ENCODE measurements around the gene MRPL4.
"Not testable (repeated sequence)": the region's sequence is repeated elsewhere in the genome, so short reads cannot be mapped to it uniquely, and the experiment has no call there.

Gene MRPL4

GRCh38 chr19:10224337-10224736 is 27.7 kb upstream of the MRPL4 start:
- H3K27me3 Mint-ChIP-seq = no peaks in the 10 kb centered on the region
- H3K36me3 Mint-ChIP-seq (ENCODE audit: low read depth) = no peaks in the 10 kb centered on the region
- H3K4me1 Mint-ChIP-seq = peaks cover 5% of the 10 kb centered on the region
- H3K4me3 Mint-ChIP-seq = no peak overlapping the region
- no peaks in the 10 kb centered on the region for H3K9me3 Mint-ChIP-seq
- no peak for ATAC-seq
- DNase-seq = no peak
- no peak overlapping the region for H3K27ac Mint-ChIP-seq

GRCh38 chr19:10226021-10226375 is 26.0 kb upstream of the MRPL4 start:
- Mint-ChIP-seq H3K9me3 (no peaks in the 10 kb centered on the region), H3K4me3 (no peak overlapping the region), H3K27me3 (no peaks in the 10 kb centered on the region), H3K36me3 (ENCODE audit: low read depth) (no peaks in the 10 kb centered on the region), H3K4me1 (peaks cover 12% of the 10 kb centered on the region), H3K27ac (no peak overlapping the region)
- no peak for ATAC-seq
- no peak for DNase-seq

GRCh38 chr19:10226376-10227025 is 25.5 kb upstream of the MRPL4 start:
- Mint-ChIP-seq H3K4me3 (no peak overlapping the region), H3K27ac (no peak overlapping the region), H3K36me3 (ENCODE audit: low read depth) (no peaks in the 10 kb centered on the region), H3K9me3 (no peaks in the 10 kb centered on the region), H3K27me3 (no peaks in the 10 kb centered on the region), H3K4me1 (peaks cover 13% of the 10 kb centered on the region)
- no peak for DNase-seq
- no peak for ATAC-seq

GRCh38 chr19:10227026-10227971 is 24.7 kb upstream of the MRPL4 start:
- H3K36me3 Mint-ChIP-seq (ENCODE audit: low read depth) = no peaks in the 10 kb centered on the region
- H3K4me1 Mint-ChIP-seq = peaks cover 18% of the 10 kb centered on the region
- H3K27ac Mint-ChIP-seq = no peak overlapping the region
- no peak overlapping the region for H3K4me3 Mint-ChIP-seq
- no peak for ATAC-seq
- DNase-seq = no peak
- no peaks in the 10 kb centered on the region for H3K9me3 Mint-ChIP-seq
- H3K27me3 Mint-ChIP-seq = no peaks in the 10 kb centered on the region

- Mint-ChIP-seq H3K36me3 (ENCODE audit: low read depth) (no peaks in the 10 kb centered on the region), H3K9me3 (no peaks in the 10 kb centered on the region), H3K4me1 (peaks cover 18% of the 10 kb centered on the region), H3K27me3 (no peaks in the 10 kb centered on the region), H3K4me3 (no peak overlapping the region), H3K27ac (no peak overlapping the region)
- ATAC-seq (no peak), DNase-seq (no peak)
Observed at GRCh38 chr19:10228393-10228792, 23.6 kb upstream of the MRPL4 start.

- ATAC-seq (no peak), DNase-seq (peak; percentile 36)
- no peak overlapping the region for H3K4me3 Mint-ChIP-seq
Observed at GRCh38 chr19:10228920-10229319, 23.1 kb upstream of the MRPL4 start.

GRCh38 chr19:10230173-10230860 is 21.7 kb upstream of the MRPL4 start:
- Mint-ChIP-seq H3K27ac (peak overlapping the region; percentile 81), H3K9me3 (no peaks in the 10 kb centered on the region), H3K4me1 (peaks cover 22% of the 10 kb centered on the region), H3K4me3 (peak overlapping the region; percentile 79), H3K36me3 (ENCODE audit: low read depth) (no peaks in the 10 kb centered on the region), H3K27me3 (no peaks in the 10 kb centered on the region)
- ATAC-seq (peak; percentile 33), DNase-seq (peak; percentile 64)

More at GRCh38 chr19:10228920-10229319, 23.1 kb upstream of the MRPL4 start:
- Mint-ChIP-seq H3K9me3 (no peaks in the 10 kb centered on the region), H3K36me3 (ENCODE audit: low read depth) (no peaks in the 10 kb centered on the region), H3K4me1 (peaks cover 18% of the 10 kb centered on the region), H3K27me3 (no peaks in the 10 kb centered on the region), H3K27ac (peak overlapping the region; percentile 81)

GRCh38 chr19:10230861-10231611 is 21.0 kb upstream of the MRPL4 start, which contains the start of gene S1PR2:
S1PR2 (minus strand) TSS chr19:10231331; CDS start chr19:10224905, 6,426 bp downstream.
- Mint-ChIP-seq H3K27ac (peak within 1 kb of the TSS; percentile 81), H3K4me1 (peaks cover 27% of the 10 kb centered on the region), H3K4me3 (peak within 1 kb of the TSS; percentile 79), H3K36me3 (ENCODE audit: low read depth) (no peaks in the 10 kb centered on the region), H3K9me3 (no peaks in the 10 kb centered on the region), H3K27me3 (no peaks in the 10 kb centered on the region)
- ATAC-seq (peak; percentile 42), DNase-seq (peak; percentile 79)

- no peak for DNase-seq
- Mint-ChIP-seq H3K4me3 (peak overlapping the region; percentile 71), H3K4me1 (peaks cover 34% of the 10 kb centered on the region), H3K9me3 (no peaks in the 10 kb centered on the region), H3K36me3 (ENCODE audit: low read depth) (no peaks in the 10 kb centered on the region), H3K27ac (peak overlapping the region; percentile 27), H3K27me3 (no peaks in the 10 kb centered on the region)
- no peak for ATAC-seq
Observed at GRCh38 chr19:10231612-10232228, 20.3 kb upstream of the MRPL4 start.

GRCh38 chr19:10233946-10234345 is 18.1 kb upstream of the MRPL4 start:
- no peak overlapping the region for H3K27ac Mint-ChIP-seq
- ATAC-seq = no peak
- H3K4me1 Mint-ChIP-seq = peaks cover 38% of the 10 kb centered on the region
- H3K27me3 Mint-ChIP-seq = no peaks in the 10 kb centered on the region
- no peak for DNase-seq
- no peak overlapping the region for H3K4me3 Mint-ChIP-seq
- no peaks in the 10 kb centered on the region for H3K9me3 Mint-ChIP-seq
- no peaks in the 10 kb centered on the region for H3K36me3 Mint-ChIP-seq (ENCODE audit: low read depth)

GRCh38 chr19:10235003-10235402 is 17.0 kb upstream of the MRPL4 start:
- DNase-seq (no peak), ATAC-seq (no peak)
- Mint-ChIP-seq H3K27me3 (no peaks in the 10 kb centered on the region), H3K4me3 (no peak overlapping the region), H3K9me3 (no peaks in the 10 kb centered on the region), H3K27ac (peak overlapping the region; percentile 98), H3K36me3 (ENCODE audit: low read depth) (no peaks in the 10 kb centered on the region), H3K4me1 (peaks cover 35% of the 10 kb centered on the region)

GRCh38 chr19:10235409-10235808 is 16.6 kb upstream of the MRPL4 start:
- H3K36me3 Mint-ChIP-seq (ENCODE audit: low read depth); ATAC-seq: not testable (repeated sequence)

GRCh38 chr19:10237702-10238101 is 14.3 kb upstream of the MRPL4 start:
- DNase-seq (no peak), ATAC-seq (no peak)
- no peaks in the 10 kb centered on the region for H3K9me3 Mint-ChIP-seq
- H3K4me3 Mint-ChIP-seq = no peak overlapping the region
- peaks cover 29% of the 10 kb centered on the region for H3K4me1 Mint-ChIP-seq
- no peaks in the 10 kb centered on the region for H3K36me3 Mint-ChIP-seq (ENCODE audit: low read depth)
- no peaks in the 10 kb centered on the region for H3K27me3 Mint-ChIP-seq
- H3K27ac Mint-ChIP-seq = no peak overlapping the region

More at GRCh38 chr19:10235409-10235808, 16.6 kb upstream of the MRPL4 start:
- H3K27me3 Mint-ChIP-seq, H3K4me3 Mint-ChIP-seq, H3K9me3 Mint-ChIP-seq, DNase-seq: not testable (repeated sequence)
- H3K27ac Mint-ChIP-seq = peak overlapping the region; percentile 98
- H3K4me1 Mint-ChIP-seq = peaks cover 35% of the 10 kb centered on the region
